ENCODE data around the gene SORBS2. TPM values are rescaled to one million over a fixed set of nuclear protein-coding genes. Genes with fewer than 3 reads are reported as not detected.
A peak's percentile ranks its signal among the peaks of the same experiment; 100 is the strongest.

Gene SORBS2
- total RNA-seq, 4 donors from 2014 or later: 821 to 1,626 (median 1,353) TPM

DNA sequence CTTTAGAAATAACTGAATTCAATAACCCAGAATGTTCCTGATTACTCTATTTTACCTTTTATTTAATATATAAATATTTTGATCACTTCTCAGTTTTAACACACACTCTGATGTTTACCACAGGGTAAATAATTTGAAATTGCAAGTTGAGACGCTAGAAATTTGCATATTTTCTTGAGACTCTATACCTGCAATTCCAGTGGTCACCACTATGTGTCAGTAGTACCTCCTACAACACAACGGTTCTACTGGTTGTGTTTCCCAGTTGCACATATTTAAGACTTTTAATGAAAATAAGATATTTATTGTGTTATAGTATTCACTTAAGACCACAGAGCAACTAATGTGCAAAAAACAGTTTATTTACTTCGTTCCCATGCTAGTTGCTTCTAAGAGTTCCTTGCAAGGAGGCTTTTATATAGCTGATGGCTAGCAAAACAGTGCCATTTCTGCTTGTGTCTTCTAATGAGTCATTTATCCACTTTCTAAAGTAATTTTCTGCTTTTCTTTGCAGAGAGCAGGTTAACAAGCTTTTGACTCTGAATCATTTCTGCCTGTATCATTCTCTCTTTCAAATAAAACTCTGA is 177.8 kb downstream of the SORBS2 start:
- TF ChIP-seq POLR2A (IDR thresholded peaks at IDR 0.05; ENCODE audit: low read depth) (no peak), POLR2AphosphoS5 (IDR thresholded peaks at IDR 0.05) (no peak), EP300 (IDR thresholded peaks at IDR 0.05) (no peak)
- TF ChIP-seq, protein P1, sequence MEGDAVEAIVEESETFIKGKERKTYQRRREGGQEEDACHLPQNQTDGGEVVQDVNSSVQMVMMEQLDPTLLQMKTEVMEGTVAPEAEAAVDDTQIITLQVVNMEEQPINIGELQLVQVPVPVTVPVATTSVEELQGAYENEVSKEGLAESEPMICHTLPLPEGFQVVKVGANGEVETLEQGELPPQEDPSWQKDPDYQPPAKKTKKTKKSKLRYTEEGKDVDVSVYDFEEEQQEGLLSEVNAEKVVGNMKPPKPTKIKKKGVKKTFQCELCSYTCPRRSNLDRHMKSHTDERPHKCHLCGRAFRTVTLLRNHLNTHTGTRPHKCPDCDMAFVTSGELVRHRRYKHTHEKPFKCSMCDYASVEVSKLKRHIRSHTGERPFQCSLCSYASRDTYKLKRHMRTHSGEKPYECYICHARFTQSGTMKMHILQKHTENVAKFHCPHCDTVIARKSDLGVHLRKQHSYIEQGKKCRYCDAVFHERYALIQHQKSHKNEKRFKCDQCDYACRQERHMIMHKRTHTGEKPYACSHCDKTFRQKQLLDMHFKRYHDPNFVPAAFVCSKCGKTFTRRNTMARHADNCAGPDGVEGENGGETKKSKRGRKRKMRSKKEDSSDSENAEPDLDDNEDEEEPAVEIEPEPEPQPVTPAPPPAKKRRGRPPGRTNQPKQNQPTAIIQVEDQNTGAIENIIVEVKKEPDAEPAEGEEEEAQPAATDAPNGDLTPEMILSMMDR (IDR thresholded peaks at IDR 0.05): peak in 1 of 3 experiments; percentile 50
- intact Hi-C loops (cut with DNase I): no loop called here
- WGBS: 64% methylated on average over 3 of the region's 3 CpGs

GRCh38 chr4:185626798-185627197 is 185.2 kb downstream of the SORBS2 start:
- no peak for TF ChIP-seq POLR2AphosphoS5 (IDR thresholded peaks at IDR 0.05)
- no peak for TF ChIP-seq EP300 (IDR thresholded peaks at IDR 0.05)
- no peak for TF ChIP-seq POLR2A (IDR thresholded peaks at IDR 0.05; ENCODE audit: low read depth)
- TF ChIP-seq, protein P1 (IDR thresholded peaks at IDR 0.05): no peak
- Histone ChIP-seq H3K36me3 (peaks cover 14 to 88% (median 49%) of the 10 kb centered on the region in 4 donors), H3K4me3 (no peak overlapping the region), H3K9me3 (no peaks in the 10 kb centered on the region), H3K27ac (replicated peaks in 1 of 4) (no peak overlapping the region), H3K27me3 (no peaks in the 10 kb centered on the region), H3K4me1 (no peaks in the 10 kb centered on the region)
- DNase-seq (ENCODE audit: extremely low spot score): no peak
- 95% methylated on average over 9 of the region's 9 CpGs for WGBS
- intact Hi-C loops (cut with DNase I): no loop called here

More for the DNA sequence above, 177.8 kb downstream of the SORBS2 start:
- Histone ChIP-seq H3K9me3 (peaks cover 0 to 10% (median 2%) of the 10 kb centered on the region in 4 donors), H3K4me3 (no peak overlapping the region), H3K4me1 (peaks cover 0 to 19% (median 13%) of the 10 kb centered on the region in 4 donors), H3K27ac (replicated peaks in 1 of 4) (no peak overlapping the region), H3K36me3 (peaks cover 0 to 74% (median 7%) of the 10 kb centered on the region in 4 donors), H3K27me3 (no peaks in the 10 kb centered on the region)
- no peak for DNase-seq (ENCODE audit: extremely low spot score)

- TF ChIP-seq POLR2A (IDR thresholded peaks at IDR 0.05; ENCODE audit: low read depth) (no peak), EP300 (IDR thresholded peaks at IDR 0.05) (no peak), POLR2AphosphoS5 (IDR thresholded peaks at IDR 0.05) (no peak)
- TF ChIP-seq, protein P1 (IDR thresholded peaks at IDR 0.05): no peak
- H3K27ac ChIP-seq (replicated peaks in 1 of 4): no peak overlapping the region
- no peak overlapping the region for H3K4me3 ChIP-seq
- H3K36me3 ChIP-seq: peaks cover 14 to 88% (median 51%) of the 10 kb centered on the region in 4 donors
- 88% methylated on average over 2 of the region's 2 CpGs for WGBS
- H3K27me3 ChIP-seq: no peaks in the 10 kb centered on the region
- intact Hi-C loops (cut with DNase I): no loop called here
- H3K9me3 ChIP-seq: no peaks in the 10 kb centered on the region
- no peaks in the 10 kb centered on the region for H3K4me1 ChIP-seq
- no peak for DNase-seq (ENCODE audit: extremely low spot score)
Observed at GRCh38 chr4:185625503-185625902, 186.5 kb downstream of the SORBS2 start.

DNA sequence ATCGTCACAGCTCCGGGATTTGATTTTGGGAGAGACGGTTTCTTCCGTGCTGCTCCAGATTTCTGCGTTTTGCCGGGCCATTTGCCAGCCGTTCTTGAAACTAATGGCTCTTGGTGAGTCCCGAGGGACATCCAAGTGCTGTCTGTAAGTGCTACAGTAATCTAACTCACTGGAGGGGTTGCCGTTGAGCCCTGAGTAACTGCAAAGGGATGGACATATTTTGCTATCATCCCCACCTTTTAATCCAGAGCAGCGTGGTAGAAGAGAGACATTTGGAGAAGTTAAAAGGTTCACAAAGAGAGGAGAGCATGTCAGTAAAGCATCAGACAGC is 187.8 kb downstream of the SORBS2 start:
- H3K4me1 ChIP-seq: no peaks in the 10 kb centered on the region
- intact Hi-C loops (cut with DNase I): no loop called here
- no peak for DNase-seq (ENCODE audit: extremely low spot score)
- H3K27me3 ChIP-seq: no peaks in the 10 kb centered on the region
- H3K36me3 ChIP-seq: peaks cover 17 to 88% (median 63%) of the 10 kb centered on the region in 4 donors
- 98% methylated on average over 10 of the region's 10 CpGs for WGBS
- H3K9me3 ChIP-seq: no peaks in the 10 kb centered on the region
- no peak overlapping the region for H3K4me3 ChIP-seq
- TF ChIP-seq, protein P1 (IDR thresholded peaks at IDR 0.05): no peak
- TF ChIP-seq EP300 (IDR thresholded peaks at IDR 0.05): no peak
- TF ChIP-seq POLR2AphosphoS5 (IDR thresholded peaks at IDR 0.05): no peak
- no peak for TF ChIP-seq POLR2A (IDR thresholded peaks at IDR 0.05; ENCODE audit: low read depth)
- no peak overlapping the region for H3K27ac ChIP-seq (replicated peaks in 1 of 4)
